Measurements from ENCODE around the gene COX17. TPM values are rescaled to one million over a fixed set of nuclear protein-coding genes. Genes with fewer than 3 reads are reported as not detected.

Gene COX17
- total RNA-seq, 2 experiments from 2014 or later = 97.0 to 97.4 TPM

DNA sequence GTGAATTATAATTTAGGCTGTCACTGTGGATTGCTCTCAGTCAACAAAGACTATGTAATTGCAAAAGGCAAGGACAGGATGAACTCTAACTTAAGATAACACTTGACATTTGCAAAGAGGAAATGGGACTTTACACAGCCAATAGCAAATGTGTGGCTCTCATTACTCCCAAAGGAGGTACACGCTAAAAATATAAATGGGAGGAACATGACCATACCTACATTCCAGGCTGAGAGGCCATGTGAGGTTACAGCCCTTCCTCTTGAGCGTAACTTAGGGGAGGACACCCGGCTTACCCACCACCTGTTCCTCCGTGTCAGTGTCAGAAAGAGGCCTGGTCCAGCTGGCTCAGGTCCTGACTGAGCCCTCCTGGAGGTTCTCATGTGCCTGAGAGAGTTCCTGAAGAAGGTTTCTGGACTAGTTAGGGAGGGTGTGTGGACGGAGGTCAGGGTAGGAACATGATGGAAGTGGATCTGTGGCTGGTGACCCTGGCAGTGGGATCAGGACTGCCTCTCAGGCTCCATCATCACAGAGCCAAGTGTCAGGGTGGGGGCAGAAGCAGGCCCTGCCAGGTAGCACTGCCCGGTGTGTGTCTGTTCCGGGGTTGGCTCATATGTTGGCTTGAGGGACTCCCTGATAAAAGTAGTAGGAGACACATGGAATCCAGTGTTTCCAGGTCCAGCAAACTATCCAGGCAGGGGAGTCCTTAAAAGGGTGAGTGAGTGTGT, 24.7 kb downstream of the COX17 start:
- POLR2A ChIA-PET = no interaction called here
- CTCF ChIA-PET = interaction anchor here (1.0 kb wide), 1 partner anchor 10 kb away, joined by 3 read pairs; no protein-coding TSS in a partner anchor

GRCh38 chr3:119649761-119650160, 27.4 kb downstream of the COX17 start:
- POLR2A ChIA-PET = no interaction called here

DNA sequence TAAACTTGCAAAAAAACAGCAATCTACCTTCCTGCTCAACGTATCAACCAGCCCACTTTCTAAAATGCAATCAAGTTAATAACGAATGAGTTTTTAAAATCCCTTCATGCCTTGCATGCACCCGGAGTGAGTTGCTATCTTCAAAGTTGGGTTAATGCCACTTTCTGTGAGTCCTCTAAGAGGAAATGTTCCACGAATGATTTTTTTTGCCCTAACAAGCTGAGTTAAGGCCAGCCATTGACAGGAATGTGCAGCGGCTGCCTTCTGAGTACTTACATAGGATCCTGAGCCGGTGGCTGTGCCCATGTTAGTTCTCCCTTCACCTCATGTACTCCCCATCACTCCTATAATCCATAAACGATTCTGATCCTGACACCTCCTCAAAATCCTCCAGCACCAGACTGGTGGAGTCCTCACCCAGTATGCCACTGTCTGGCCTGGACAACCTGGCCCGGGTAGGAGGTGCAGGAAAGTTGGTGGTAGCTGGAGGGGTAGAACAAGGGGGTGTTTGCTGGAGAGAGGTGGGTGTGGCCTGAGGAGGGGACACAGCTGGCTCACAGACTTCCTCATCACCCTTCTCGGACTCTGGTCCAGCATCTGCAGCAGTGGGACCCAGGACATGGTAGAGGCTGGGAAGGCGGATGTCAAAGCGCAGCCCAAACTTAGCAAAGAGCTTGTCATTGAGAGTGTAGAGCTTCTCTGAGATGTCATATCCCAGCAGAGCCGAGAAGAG, 29.2 kb downstream of the COX17 start:
- CTCF ChIA-PET = interaction anchor here (1.3 kb wide), 2 partner anchors 13 to 20 kb away, joined by 3 read pairs; no protein-coding TSS in a partner anchor
- POLR2A ChIA-PET = no interaction called here

More at GRCh38 chr3:119649761-119650160, 27.4 kb downstream of the COX17 start:
- CTCF ChIA-PET = no interaction called here

DNA sequence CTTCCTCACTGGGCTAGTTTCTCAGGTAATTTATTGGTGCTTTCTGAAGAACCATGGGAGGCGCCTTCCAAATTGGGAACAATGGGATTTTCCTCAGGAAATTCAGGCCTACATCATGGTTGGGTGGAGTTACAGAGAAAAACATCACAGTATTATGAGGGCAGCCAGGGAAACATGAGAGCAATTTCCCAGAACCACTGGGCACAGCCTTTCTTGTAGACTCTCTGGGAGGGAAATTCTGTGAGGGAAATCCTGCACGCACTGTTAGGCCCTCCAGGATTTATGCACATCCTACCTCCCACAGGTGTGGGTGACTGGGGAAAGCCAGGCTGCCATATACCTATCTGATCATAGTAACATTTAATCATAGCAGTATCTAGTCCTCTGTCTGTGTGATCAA, 30.0 kb downstream of the COX17 start:
- ChIA-PET CTCF (interaction anchor here (1.3 kb wide), 2 partner anchors 14 to 19 kb away, joined by 3 read pairs; no protein-coding TSS in a partner anchor), POLR2A (no interaction called here)

DNA sequence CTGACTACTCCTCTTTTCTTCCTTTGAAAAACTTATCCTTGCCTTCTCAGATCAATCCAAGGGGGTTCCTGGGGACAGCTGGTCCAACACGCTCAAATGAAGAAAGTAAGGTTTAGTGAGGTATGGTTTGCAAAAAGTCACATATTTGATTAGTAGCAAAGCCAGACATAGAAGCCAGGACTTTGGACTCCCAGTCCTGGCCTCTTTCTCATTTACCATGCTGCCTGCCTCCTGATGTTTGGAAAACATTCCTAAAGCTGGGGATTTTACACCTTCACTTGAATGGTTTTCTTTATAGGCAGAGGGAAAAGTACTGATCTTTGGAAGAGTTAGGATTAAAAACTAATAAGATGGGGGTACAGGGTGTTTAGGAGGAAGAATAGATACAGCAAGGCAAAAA, 31.4 kb downstream of the COX17 start:
- ChIA-PET CTCF (no interaction called here), POLR2A (no interaction called here)

DNA sequence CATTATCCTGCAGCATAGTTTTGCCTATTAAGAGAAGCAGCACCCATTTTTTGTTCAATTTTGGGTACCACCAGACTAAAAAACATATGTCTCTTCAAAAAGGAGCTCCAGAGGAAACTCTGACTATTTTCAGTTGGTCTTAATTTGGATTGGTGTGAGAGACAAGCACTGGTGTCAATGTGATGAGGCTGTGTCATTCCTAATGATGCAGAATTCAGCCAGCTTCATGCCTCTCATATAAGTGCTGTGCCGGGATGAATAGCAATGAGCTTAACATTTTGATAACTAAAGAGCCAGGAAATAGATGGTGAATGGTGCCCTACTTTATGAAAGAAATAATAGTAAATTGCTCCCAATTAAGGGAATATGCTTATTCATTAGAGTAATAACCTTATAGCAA, 32.7 kb downstream of the COX17 start:
- POLR2A ChIA-PET = no interaction called here
- CTCF ChIA-PET = no interaction called here

GRCh38 chr3:119643528-119643927, 33.7 kb downstream of the COX17 start:
- CTCF ChIA-PET = no interaction called here
- POLR2A ChIA-PET = no interaction called here

- ChIA-PET POLR2A (no interaction called here), CTCF (no interaction called here)
These were observed 34.3 kb downstream of the COX17 start for GRCh38 chr3:119642746-119643473.

DNA sequence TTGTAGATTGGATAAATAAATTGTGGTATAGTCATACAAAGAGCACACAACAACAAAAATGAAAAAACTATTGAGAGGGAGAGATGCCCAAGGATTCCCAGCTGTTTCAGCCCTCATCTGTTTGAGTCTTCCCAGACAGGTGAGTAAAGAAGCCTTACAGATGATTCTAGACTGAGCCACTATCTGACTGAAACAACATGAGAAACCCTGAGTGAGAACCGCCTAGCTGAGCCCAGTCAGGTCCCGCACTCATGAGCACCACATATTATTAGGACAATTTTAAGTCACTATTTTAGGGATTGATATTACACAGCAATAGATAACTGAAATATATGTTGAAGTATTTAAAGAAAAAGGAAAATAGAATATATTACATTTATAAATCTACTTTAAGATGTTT, 35.8 kb downstream of the COX17 start:
- POLR2A ChIA-PET = no interaction called here

GRCh38 chr3:119639494-119640350, 37.5 kb downstream of the COX17 start:
- ChIA-PET CTCF (interaction anchor here (1.0 kb wide), 1 partner anchor 59 kb away, joined by 3 read pairs; no protein-coding TSS in a partner anchor), POLR2A (no interaction called here)

More for the DNA sequence above, 35.8 kb downstream of the COX17 start:
- CTCF ChIA-PET = interaction anchor here (0.6 kb wide), 1 partner anchor 149 kb away, joined by 3 read pairs; no protein-coding TSS in a partner anchor

GRCh38 chr3:119637679-119638477, 39.3 kb downstream of the COX17 start:
- ChIA-PET CTCF (interaction anchor here (0.6 to 0.7 kb wide), 4 partner anchors 10 to 261 kb away, joined by 3 to 5 read pairs (median 4); no protein-coding TSS in a partner anchor), POLR2A (interaction anchor here (0.6 to 0.7 kb wide), 2 partner anchors 76 to 1373 kb away, joined by 3 to 11 read pairs; no protein-coding TSS in a partner anchor)

DNA sequence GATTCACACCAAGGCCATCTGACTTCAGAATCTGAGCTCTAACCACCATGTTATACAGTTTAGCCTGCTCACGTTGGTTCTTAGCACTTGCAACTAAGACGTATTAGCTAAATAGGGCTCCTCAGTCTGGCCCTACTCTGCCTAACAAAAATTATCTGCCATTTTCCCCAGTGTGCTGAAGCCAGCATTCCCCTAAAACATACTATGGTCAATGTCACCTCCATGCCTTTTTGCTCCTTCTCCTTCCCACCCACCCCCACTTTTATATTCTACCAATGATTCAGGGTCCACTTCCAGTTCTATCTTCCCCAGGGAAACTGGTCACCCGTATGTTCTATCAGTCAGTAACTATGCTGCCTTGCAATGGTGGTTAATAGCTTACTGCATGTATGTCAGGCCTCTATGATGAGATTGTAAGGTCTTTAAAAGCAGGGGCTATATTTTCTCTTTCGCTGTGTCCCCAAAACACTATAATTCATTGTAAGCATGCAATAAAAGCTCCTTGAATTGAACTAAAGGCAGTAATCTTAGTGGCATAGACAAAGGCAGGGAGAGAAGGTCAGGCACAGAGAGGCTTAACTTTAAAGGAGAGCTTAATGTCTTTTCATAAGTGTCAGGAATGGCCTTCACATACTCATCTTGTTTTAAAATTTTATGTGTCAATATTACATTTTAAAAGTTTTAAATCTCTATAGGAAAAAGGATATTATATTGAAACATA, 40.2 kb downstream of the COX17 start:
- ChIA-PET POLR2A (interaction anchor here (0.6 kb wide), 1 partner anchor 1374 kb away, joined by 3 read pairs; no protein-coding TSS in a partner anchor), CTCF (interaction anchor here (0.6 kb wide), 1 partner anchor 260 kb away, joined by 4 read pairs; no protein-coding TSS in a partner anchor)

- ChIA-PET POLR2A (no interaction called here), CTCF (no interaction called here)
These were observed 41.0 kb downstream of the COX17 start for GRCh38 chr3:119636249-119636648.

- CTCF ChIA-PET = no interaction called here
- POLR2A ChIA-PET = no interaction called here
These were observed 41.5 kb downstream of the COX17 start for GRCh38 chr3:119635719-119636118.

GRCh38 chr3:119632829-119633228, 44.4 kb downstream of the COX17 start:
- POLR2A ChIA-PET = no interaction called here
- CTCF ChIA-PET = no interaction called here

DNA sequence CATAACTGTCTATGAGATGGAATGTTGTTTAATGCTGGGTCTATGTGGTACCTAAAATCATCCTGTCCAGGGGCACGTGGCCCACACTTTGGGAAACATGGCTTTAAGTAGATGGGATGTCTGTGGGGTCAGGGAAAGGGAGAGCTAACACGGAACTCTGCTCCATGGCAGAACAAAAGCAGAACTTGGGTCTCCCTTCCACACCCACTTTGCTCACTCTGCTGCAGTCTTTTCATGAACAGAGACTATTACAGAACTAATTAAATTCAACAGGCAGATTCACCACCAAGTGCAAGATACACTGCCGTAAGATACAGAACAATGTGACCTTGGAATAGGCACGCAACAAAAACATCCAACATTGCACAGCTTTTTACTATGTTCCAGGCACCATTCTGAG, 45.0 kb downstream of the COX17 start:
- ChIA-PET CTCF (no interaction called here), POLR2A (no interaction called here)

DNA sequence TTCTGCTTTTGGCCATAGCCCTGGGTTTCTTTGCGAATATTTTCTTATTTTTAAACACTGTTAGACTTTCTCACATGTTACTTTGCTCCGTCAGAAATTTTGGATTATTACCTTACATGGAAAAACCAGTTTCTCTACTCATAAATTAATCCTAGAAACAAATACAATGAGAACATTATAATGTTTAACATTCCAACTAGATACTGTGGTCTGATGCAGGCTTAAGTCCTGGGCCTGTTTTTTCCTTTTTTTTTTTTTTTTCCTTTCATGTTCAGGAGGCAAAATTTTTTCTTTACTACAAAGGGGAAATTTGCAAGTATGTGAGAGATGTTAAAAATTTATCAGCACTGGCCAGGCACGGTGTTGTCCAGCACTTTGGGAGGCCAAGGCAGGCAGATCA, 45.7 kb downstream of the COX17 start:
- POLR2A ChIA-PET = no interaction called here
- CTCF ChIA-PET = no interaction called here

- POLR2A ChIA-PET = no interaction called here
- CTCF ChIA-PET = interaction anchor here (0.7 kb wide), 1 partner anchor 101 kb away, joined by 3 read pairs; no protein-coding TSS in a partner anchor
These were observed 46.3 kb downstream of the COX17 start for GRCh38 chr3:119630880-119631329.
